Activated CD4-positive, alpha-beta T cell treated with anti-CD3 and anti-CD28 coated beads for 1 hour (primary cell): ENCODE results near the gene ZNF467.

ENCODE experiments used
- DNase-seq: peaks from one replicate; pipeline ENCODE4 v3.0.0-alpha.2; 2020

Gene ZNF467

GRCh38 chr7:149769915-149770314 lies 3.5 kb downstream of the ZNF467 start:
- no peak for DNase-seq

GRCh38 chr7:149768931-149769330 lies 4.5 kb downstream of the ZNF467 start:
- no peak for DNase-seq

- DNase-seq = no peak
Observed at GRCh38 chr7:149767068-149767467, 6.3 kb downstream of the ZNF467 start.

- no peak for DNase-seq
Observed at GRCh38 chr7:149766135-149766675, 7.2 kb downstream of the ZNF467 start.

- DNase-seq = no peak
Observed at GRCh38 chr7:149765399-149766121, 7.8 kb downstream of the ZNF467 start.

GRCh38 chr7:149764481-149765398 lies 8.6 kb downstream of the ZNF467 start:
- no peak for DNase-seq

- no peak for DNase-seq
Observed at GRCh38 chr7:149763563-149764240, 9.7 kb downstream of the ZNF467 start.

GRCh38 chr7:149762610-149763009 lies 10.8 kb downstream of the ZNF467 start:
- no peak for DNase-seq

GRCh38 chr7:149762089-149762488 lies 11.3 kb downstream of the ZNF467 start:
- DNase-seq = no peak

- no peak for DNase-seq
Observed at GRCh38 chr7:149761307-149761706, 12.1 kb downstream of the ZNF467 start.

- no peak for DNase-seq
Observed at GRCh38 chr7:149760538-149760937, 12.8 kb downstream of the ZNF467 start.

- DNase-seq = no peak
Observed at GRCh38 chr7:149759093-149759860, 14.1 kb downstream of the ZNF467 start.

GRCh38 chr7:149753375-149754233 lies 19.8 kb downstream of the ZNF467 start:
- DNase-seq = no peak

GRCh38 chr7:149752646-149753045 lies 20.7 kb downstream of the ZNF467 start:
- DNase-seq = no peak

- DNase-seq = no peak
Observed at GRCh38 chr7:149751043-149751775, 22.2 kb downstream of the ZNF467 start.

- DNase-seq = no peak
Observed at GRCh38 chr7:149750122-149750845, 23.1 kb downstream of the ZNF467 start.

GRCh38 chr7:149748076-149748874 lies 25.1 kb downstream of the ZNF467 start:
- no peak for DNase-seq

GRCh38 chr7:149743476-149744255 lies 29.7 kb downstream of the ZNF467 start:
- DNase-seq = no peak
